Cardiac muscle cell (in vitro differentiated cells and primary cell): Measurements from ENCODE around the gene XPO4. TPM values are rescaled to one million over a fixed set of nuclear protein-coding genes. Genes with fewer than 3 reads are reported as not detected.
"Not testable (repeated sequence)": the region's sequence is repeated elsewhere in the genome, so short reads cannot be mapped to it uniquely, and the experiment has no call there.

Experiments used
- DNase-seq, 2 donors: peaks; one replicate each; pipeline versions ENCODE4 v3.0.0 to v3.0.0-alpha.2; 2010 to 2017; ENCODE audit warnings: low read depth in 1 of 2, low spot score in 1 of 2
- H3K27ac ChIP-seq: fragments of 200-600 bp; sonication (generic); 2 replicates; pipeline ENCODE4 v1.5.1; 2016
- H3K27me3 ChIP-seq: fragments of 200-600 bp; sonication (generic); 2 replicates; pipeline ENCODE4 v1.6.0; 2016; ENCODE audit warnings: control low read depth
- H3K36me3 ChIP-seq: fragments of 200-600 bp; sonication (generic); 2 replicates; pipeline ENCODE4 v1.5.1; 2016; ENCODE audit warnings: control low read depth
- H3K4me1 ChIP-seq: fragments of 200-600 bp; sonication (generic); 2 replicates; pipeline ENCODE4 v1.8.1; 2017; ENCODE audit warnings: low read depth, mild to moderate bottlenecking, mixed run types
- H3K4me3 ChIP-seq: fragments of 200-600 bp; sonication (generic); 2 replicates; pipeline ENCODE4 v1.5.1; 2016; ENCODE audit warnings: mild to moderate bottlenecking
- H3K9me3 ChIP-seq: fragments of 200-600 bp; sonication (generic); 2 replicates; pipeline ENCODE4 v1.5.1; 2017; ENCODE audit warnings: low read depth, mild to moderate bottlenecking, control low read depth
- polyA plus RNA-seq: library from polyadenylated mRNA; unstranded; fragments of >200 nt; fragmentation: Nextera tagmentation; extraction: Ambion mirVana; gene quantifications from 2 replicates; pipeline ENCODE4 v1.2.1, GENCODE V29; 2016
- total RNA-seq: library from RNA; depleted of rRNA; stranded (reverse); fragments of >200 nt; gene quantifications from 2 replicates; pipeline ENCODE4 v1.2.3, GENCODE V29; 2016
- TF ChIP-seq, protein P1 (sequence below): IDR thresholded peaks from 2 replicates; pipeline ENCODE4 v1.5.1; 2012; ENCODE audit warnings: low read depth, mild to moderate bottlenecking, low read length

XPO4 gene
- total RNA-seq (133 and 177 TPM in 2 replicates), polyA plus RNA-seq (51.8 and 74.0 TPM in 2 replicates)

DNA sequence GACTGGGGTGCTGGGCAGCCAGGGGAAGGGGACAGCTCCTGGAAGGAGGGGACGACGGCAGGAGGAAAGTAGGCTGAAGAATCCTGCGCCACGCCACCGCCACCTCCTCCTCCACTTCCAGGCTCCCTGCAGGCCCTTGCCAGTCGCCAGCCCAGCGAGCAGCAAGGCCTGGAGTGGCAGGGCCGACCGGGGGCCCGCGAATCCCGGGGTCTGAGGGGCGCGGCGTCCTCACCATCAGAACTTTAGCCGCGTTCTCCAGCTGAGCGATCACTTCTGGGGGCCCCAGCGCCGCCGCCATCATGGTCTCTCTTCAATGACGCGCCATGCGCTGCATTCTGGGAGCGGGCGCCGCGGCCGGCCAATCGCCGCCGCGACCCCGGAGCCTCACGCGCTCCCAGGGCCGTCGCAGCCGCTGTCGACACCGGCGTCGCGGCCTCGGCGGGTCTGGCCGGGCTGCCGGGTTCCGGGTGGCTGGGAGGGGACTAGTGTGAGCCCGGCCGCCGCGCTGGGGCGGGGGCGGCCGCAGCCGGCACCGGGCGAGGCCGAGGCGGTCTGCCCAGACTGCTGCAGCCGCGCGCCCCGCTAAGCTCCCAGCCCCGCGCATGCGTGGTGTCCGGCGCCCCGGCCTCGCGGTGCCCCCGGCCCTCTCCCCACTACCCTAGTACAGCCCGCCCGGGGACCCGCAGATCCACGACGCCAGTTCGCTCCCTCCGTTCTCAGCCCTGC lies at the start of gene XPO4:
TSS of gene XPO4 (minus strand) at position 309 of the 726 bp plus-strand sequence. CDS start at position 301, 8 bp downstream.
- Histone ChIP-seq H3K36me3 (no peaks in the 10 kb centered on the region), H3K4me1 (peaks cover 8% of the 10 kb centered on the region), H3K9me3 (no peaks in the 10 kb centered on the region), H3K27me3 (no peaks in the 10 kb centered on the region), H3K27ac (peak within 1 kb of the TSS; percentile 98), H3K4me3 (peak within 1 kb of the TSS; percentile 92)
- DNase-seq = peak; percentile 86 to 93
- TF ChIP-seq, protein P1, sequence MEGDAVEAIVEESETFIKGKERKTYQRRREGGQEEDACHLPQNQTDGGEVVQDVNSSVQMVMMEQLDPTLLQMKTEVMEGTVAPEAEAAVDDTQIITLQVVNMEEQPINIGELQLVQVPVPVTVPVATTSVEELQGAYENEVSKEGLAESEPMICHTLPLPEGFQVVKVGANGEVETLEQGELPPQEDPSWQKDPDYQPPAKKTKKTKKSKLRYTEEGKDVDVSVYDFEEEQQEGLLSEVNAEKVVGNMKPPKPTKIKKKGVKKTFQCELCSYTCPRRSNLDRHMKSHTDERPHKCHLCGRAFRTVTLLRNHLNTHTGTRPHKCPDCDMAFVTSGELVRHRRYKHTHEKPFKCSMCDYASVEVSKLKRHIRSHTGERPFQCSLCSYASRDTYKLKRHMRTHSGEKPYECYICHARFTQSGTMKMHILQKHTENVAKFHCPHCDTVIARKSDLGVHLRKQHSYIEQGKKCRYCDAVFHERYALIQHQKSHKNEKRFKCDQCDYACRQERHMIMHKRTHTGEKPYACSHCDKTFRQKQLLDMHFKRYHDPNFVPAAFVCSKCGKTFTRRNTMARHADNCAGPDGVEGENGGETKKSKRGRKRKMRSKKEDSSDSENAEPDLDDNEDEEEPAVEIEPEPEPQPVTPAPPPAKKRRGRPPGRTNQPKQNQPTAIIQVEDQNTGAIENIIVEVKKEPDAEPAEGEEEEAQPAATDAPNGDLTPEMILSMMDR = no peak

DNA sequence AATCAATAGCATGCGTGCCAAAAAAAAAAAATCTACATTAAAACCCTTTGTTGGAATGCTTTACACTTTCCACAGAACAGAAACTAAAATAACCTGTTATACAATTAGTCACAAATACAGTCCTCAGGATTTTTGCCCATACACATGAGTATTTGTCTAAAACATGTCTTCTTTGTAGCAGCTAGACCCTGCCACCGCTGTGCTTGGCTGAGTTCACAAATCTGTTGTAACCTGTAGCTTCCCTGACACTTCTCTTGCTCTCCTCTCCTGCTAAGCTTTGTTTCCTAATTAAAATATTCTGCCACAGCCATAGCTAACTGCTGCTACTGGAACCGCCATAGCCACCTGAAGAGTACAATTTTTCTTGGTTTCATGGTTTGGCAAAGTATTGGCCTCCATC lies 45.5 kb upstream of the XPO4 start:
- not testable (repeated sequence) for H3K27ac ChIP-seq, H3K9me3 ChIP-seq, H3K4me3 ChIP-seq, DNase-seq, H3K36me3 ChIP-seq, H3K4me1 ChIP-seq
- H3K27me3 ChIP-seq = peaks cover 19% of the 10 kb centered on the region

DNA sequence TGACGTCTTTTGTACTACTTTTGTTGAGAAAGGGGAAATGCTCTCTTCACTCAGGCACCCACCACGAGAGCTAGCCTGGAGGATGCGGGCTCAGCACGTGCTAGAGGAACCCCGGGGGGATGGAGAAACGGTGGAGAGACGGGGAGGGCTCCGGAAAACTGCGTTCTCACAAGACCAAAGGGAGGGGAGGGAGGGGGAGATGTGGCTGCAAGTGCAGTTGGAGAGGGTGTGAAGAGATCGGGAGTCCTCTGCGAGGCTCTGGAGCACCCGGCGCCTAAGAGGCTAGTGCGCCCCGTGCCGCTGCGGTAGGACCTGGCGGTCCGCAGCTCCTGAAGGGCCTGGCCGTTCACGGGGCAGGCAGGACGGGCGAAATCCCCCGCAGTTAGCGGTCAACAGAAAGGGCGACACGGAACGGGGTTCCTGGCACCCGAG lies 43.4 kb upstream of the XPO4 start:
- H3K36me3 ChIP-seq = no peaks in the 10 kb centered on the region
- H3K27me3 ChIP-seq = peaks cover 19% of the 10 kb centered on the region
- no peak overlapping the region for H3K27ac ChIP-seq
- H3K9me3 ChIP-seq = no peaks in the 10 kb centered on the region
- H3K4me3 ChIP-seq = no peak overlapping the region
- H3K4me1 ChIP-seq = no peaks in the 10 kb centered on the region
- TF ChIP-seq, protein P1 = no peak
- DNase-seq = peak; percentile 29 to 39

DNA sequence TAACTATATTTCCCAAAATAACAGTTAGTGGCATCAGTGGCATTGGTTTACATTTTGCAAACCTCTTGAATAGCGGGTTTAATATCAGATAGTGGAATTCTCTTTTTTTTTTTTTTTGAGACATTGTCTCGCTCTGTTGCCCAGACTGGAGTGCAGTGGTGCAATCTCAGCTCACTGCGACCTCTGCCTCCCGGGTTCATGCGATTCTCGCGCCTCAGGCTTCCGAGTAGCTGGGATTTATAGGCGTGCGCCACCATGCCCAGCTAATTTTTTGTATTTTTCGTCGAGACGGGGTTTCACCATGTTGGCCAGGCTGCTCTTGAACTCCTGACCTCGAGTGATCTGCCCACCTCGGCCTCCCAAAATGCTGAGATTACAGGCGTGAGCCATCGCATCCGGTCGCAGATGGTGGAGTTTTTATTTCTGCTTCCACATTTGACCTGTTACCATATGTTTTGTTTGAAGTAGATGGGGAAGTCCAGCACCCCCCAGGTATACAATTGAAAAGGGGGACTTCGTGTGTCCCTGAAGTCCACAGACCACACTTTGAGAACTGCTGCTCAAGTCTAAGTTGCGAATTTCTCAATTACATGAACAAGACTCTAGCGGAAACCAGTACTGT lies 40.5 kb upstream of the XPO4 start:
- H3K4me3 ChIP-seq = no peak overlapping the region
- TF ChIP-seq, protein P1 = no peak
- no peak for DNase-seq
- H3K27ac ChIP-seq = no peak overlapping the region
- peaks cover 19% of the 10 kb centered on the region for H3K27me3 ChIP-seq
- no peaks in the 10 kb centered on the region for H3K4me1 ChIP-seq
- H3K36me3 ChIP-seq = no peaks in the 10 kb centered on the region
- H3K9me3 ChIP-seq = no peaks in the 10 kb centered on the region

DNA sequence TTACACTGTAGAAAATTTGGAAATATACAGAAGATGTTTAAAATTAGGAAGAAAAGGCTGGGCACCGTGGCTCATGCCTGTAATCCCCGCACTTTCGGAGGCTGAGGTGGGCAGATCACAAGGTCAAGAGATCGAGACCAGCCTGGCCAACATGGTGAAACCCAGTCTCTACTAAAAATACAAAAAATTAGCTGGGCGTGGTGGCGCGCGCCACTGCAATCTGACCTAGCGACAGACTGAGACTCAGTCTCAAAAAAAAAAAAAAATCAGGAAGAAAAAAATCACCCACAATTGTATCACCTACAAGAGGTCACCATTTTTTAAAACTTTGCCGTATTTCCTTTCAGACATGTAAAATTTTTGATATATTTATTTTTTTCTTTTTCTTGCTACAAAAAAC lies 38.0 kb upstream of the XPO4 start:
- H3K27ac ChIP-seq = not testable (repeated sequence)

DNA sequence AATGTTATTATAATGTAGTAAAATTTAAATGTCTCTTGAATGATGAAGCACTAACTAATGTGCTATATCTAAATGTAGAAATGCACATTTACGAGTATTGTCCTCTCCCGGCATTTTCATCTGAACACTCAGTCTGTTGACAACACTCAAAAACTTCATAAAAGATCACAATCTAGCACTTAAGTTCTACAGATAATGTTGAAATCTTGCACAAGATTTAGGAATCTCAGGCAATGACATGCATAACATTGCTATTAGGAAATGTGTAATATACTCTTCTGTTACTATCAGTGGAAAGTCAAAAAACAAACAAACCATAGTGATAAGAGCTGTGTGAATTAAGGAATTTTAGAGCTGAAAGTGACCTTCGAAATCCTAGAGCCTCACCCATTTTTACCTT lies 37.5 kb upstream of the XPO4 start:
- no peaks in the 10 kb centered on the region for H3K36me3 ChIP-seq
- H3K4me3 ChIP-seq = no peak overlapping the region
- H3K27me3 ChIP-seq = peaks cover 1% of the 10 kb centered on the region
- no peak overlapping the region for H3K27ac ChIP-seq
- no peaks in the 10 kb centered on the region for H3K9me3 ChIP-seq
- no peaks in the 10 kb centered on the region for H3K4me1 ChIP-seq
- DNase-seq = peak in 1 of 2 donors; percentile 48
- TF ChIP-seq, protein P1 = no peak

More for the DNA sequence above, 38.0 kb upstream of the XPO4 start:
- H3K4me3 ChIP-seq, H3K9me3 ChIP-seq, H3K27me3 ChIP-seq, DNase-seq, H3K4me1 ChIP-seq, H3K36me3 ChIP-seq: not testable (repeated sequence)
